Mesothelial cell of epicardium (in vitro differentiated cells): ENCODE measurements around the gene GBX2. TPM values are rescaled to one million over a fixed set of nuclear protein-coding genes. Genes with fewer than 3 reads are reported as not detected.

Experiments
- DNase-seq, 2 experiments: peaks; one replicate each; pipeline ENCODE4 v3.0.0; 2021; ENCODE audit warnings: low spot score in 2 of 2; ENCODE audit not compliant: unreplicated experiment in 2 of 2
- H3K27ac Mint-ChIP-seq: 2 replicates; pipeline ENCODE4 v1.8.0; 2021; ENCODE audit warnings: mixed read lengths
- H3K27me3 Mint-ChIP-seq: 2 replicates; pipeline ENCODE4 v1.8.0; 2021; ENCODE audit warnings: low read depth, mixed read lengths
- H3K36me3 Mint-ChIP-seq: 2 replicates; pipeline ENCODE4 v1.8.0; 2021; ENCODE audit warnings: mixed read lengths
- H3K4me1 Mint-ChIP-seq: 2 replicates; pipeline ENCODE4 v1.8.0; 2021; ENCODE audit warnings: mixed read lengths
- H3K4me3 Mint-ChIP-seq: 2 replicates; pipeline ENCODE4 v1.8.0; 2021; ENCODE audit warnings: mild to moderate bottlenecking, moderate library complexity, mixed read lengths
- H3K9me3 Mint-ChIP-seq: 2 replicates; pipeline ENCODE4 v1.8.0; 2021; ENCODE audit warnings: mixed read lengths
- total RNA-seq: library from RNA; stranded (reverse); gene quantifications from 3 replicates; pipeline ENCODE4 v1.2.1, GENCODE V29; 2021
- TF ChIP-seq, protein P1 (sequence below): fragments of 200-600 bp; sonication (generic); IDR thresholded peaks from one replicate; pipeline ENCODE4 v1.5.0; 2021; ENCODE audit warnings: antibody characterized with exemption; ENCODE audit not compliant: unreplicated experiment

Gene GBX2
- total RNA-seq, 1 donor from 2014 or later: 0.40 TPM

DNA sequence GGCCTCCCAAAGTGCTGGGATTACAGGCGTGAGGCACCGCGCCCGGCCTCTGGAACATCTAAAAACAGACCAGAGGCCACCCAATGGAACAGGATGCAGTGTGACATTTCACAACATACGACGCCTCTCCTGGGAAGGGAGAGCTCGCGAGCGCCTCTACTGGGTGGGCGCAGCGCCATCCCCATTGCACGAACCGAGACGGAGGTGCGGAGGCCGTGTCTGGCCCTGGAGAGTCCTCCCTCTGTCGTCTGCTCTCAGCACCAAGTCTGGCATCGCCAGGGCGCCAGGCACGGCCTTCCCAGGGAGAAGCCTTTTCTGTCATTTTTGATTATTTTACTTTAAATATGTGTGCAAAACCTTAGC, 9.4 kb upstream of the GBX2 start:
- TF ChIP-seq, protein P1, sequence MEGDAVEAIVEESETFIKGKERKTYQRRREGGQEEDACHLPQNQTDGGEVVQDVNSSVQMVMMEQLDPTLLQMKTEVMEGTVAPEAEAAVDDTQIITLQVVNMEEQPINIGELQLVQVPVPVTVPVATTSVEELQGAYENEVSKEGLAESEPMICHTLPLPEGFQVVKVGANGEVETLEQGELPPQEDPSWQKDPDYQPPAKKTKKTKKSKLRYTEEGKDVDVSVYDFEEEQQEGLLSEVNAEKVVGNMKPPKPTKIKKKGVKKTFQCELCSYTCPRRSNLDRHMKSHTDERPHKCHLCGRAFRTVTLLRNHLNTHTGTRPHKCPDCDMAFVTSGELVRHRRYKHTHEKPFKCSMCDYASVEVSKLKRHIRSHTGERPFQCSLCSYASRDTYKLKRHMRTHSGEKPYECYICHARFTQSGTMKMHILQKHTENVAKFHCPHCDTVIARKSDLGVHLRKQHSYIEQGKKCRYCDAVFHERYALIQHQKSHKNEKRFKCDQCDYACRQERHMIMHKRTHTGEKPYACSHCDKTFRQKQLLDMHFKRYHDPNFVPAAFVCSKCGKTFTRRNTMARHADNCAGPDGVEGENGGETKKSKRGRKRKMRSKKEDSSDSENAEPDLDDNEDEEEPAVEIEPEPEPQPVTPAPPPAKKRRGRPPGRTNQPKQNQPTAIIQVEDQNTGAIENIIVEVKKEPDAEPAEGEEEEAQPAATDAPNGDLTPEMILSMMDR: no peak
- H3K27ac Mint-ChIP-seq: no peak overlapping the region
- peak overlapping the region; percentile 71 for H3K4me3 Mint-ChIP-seq
- no peaks in the 10 kb centered on the region for H3K36me3 Mint-ChIP-seq
- H3K4me1 Mint-ChIP-seq: peaks cover 30% of the 10 kb centered on the region
- H3K9me3 Mint-ChIP-seq: no peaks in the 10 kb centered on the region
- DNase-seq: peak in 1 of 2 experiments; percentile 67
- peaks cover 65% of the 10 kb centered on the region for H3K27me3 Mint-ChIP-seq

DNA sequence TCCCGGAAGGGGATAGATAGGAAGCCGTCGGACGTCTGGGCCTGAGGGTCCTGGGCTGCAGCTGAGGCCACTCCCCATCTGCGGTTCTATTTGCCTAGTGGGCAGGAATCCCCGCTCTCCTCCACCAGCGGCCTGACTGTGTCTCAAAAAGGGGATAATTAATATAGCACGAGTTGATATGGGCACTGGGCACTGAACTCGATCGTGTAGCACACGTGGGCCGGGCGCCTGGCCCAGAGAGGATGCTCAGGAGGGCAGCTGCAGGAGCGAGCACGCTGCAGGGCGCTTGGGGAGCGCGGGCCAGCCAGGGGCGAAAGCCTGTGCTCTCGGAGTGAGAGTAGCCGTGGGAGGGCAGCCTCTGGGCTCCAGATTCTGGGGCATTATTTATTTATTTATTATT, 8.8 kb upstream of the GBX2 start:
- Mint-ChIP-seq H3K27me3 (peaks cover 72% of the 10 kb centered on the region), H3K4me3 (no peak overlapping the region), H3K27ac (no peak overlapping the region), H3K4me1 (peaks cover 34% of the 10 kb centered on the region), H3K36me3 (no peaks in the 10 kb centered on the region), H3K9me3 (no peaks in the 10 kb centered on the region)
- no peak for DNase-seq
- TF ChIP-seq, protein P1: no peak

DNA sequence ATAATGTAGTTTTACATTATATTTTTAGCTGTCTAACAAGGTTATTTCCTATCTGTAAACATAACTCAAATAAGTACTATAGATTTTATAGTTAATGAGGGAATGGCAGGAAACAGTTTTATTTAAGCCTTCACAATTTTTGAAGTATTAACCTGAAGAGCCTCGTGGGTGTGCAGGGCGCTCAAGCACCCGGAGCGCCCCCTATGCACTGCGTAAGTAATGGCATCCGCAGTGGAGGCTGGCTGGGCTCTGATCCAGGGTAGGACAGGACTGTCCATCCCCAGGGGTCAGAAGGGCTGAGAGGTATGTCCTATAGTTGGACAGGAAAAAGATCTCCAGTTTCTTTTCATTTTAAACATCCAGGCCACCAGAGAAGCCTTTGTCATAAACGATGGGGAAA, 8.2 kb upstream of the GBX2 start:
- peaks cover 77% of the 10 kb centered on the region for H3K27me3 Mint-ChIP-seq
- no peak overlapping the region for H3K4me3 Mint-ChIP-seq
- no peaks in the 10 kb centered on the region for H3K36me3 Mint-ChIP-seq
- DNase-seq: no peak
- TF ChIP-seq, protein P1: peak; percentile 57
- no peak overlapping the region for H3K27ac Mint-ChIP-seq
- H3K9me3 Mint-ChIP-seq: no peaks in the 10 kb centered on the region
- peaks cover 35% of the 10 kb centered on the region for H3K4me1 Mint-ChIP-seq

DNA sequence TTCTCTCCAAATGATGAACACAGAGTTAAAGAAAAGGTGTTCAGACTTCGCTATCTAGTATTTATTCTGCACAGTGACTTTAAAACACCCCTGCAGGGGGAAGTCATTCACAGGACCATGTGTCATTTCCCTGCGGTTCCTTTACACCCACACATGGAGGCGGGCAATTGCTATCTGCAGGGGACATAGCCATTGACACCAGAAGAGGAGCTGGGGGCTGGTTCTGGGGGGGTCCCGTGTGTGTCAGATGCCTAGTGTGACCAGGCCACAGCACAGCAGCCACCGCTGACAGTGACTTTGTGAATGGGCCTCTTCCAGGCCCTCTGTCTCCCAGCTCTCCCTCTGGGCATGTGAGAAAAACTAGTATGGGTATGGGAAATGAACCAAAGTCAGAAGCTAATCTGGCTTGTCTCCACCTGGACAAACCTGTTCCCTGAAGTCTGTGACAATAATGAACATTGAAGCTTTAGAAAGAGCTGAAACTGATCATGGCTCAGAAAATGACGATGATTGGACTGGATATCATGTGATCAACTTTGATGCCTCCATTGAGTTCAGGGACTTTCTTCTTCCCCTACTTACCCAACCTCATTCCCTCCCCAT, 7.5 kb upstream of the GBX2 start:
- no peaks in the 10 kb centered on the region for H3K36me3 Mint-ChIP-seq
- no peak for DNase-seq

DNA sequence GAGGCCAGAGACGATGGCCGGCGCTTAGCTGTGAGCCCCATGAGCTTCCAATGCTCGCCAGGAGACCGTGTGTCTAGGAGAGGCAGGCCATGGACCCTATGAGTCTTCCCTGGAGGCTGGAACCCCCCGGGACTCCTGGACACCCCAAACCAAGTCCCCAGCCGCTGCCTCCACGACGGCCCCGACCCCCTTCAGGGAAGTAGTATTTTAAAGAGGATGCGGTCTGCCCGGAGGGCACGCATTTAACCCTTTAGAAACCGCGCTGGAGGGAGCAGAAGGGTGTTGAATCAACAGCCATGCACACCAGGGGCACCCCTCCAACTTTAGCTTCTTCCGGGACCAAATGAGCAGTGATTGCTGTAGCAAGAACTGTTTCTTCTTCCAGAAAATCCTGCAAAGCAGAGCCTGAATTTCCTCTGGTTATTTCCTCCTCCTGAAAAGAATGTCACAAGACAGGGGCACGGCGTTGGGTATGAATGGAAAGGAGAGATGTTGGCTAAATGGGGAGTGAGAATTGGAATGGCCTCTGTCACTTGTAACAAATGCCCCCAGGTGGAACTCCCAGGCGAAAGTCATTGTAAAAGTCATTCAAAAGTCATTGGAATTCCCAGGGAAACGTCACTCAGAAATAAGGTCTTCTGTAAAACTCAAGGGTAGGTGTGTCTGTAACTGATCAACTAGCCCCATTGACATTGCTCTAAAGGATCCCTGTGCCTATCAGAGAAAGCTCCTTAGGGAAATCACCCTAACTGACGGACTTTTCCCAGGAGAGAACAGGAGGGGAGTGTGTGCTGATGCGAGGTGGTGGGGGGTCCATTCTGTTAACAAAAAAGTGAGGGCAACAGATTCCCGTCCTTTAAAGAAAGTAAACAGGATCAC, 5.8 kb upstream of the GBX2 start:
- H3K9me3 Mint-ChIP-seq: no peaks in the 10 kb centered on the region
- no peak for DNase-seq
- peaks cover 34% of the 10 kb centered on the region for H3K4me1 Mint-ChIP-seq
- H3K4me3 Mint-ChIP-seq: no peak overlapping the region
- no peaks in the 10 kb centered on the region for H3K36me3 Mint-ChIP-seq
- H3K27me3 Mint-ChIP-seq: peaks cover 89% of the 10 kb centered on the region
- TF ChIP-seq, protein P1: no peak
- H3K27ac Mint-ChIP-seq: no peak overlapping the region

More for the DNA sequence above, 7.5 kb upstream of the GBX2 start:
- Mint-ChIP-seq H3K9me3 (no peaks in the 10 kb centered on the region), H3K27me3 (peaks cover 82% of the 10 kb centered on the region), H3K4me1 (peaks cover 32% of the 10 kb centered on the region), H3K4me3 (no peak overlapping the region), H3K27ac (no peak overlapping the region)
- TF ChIP-seq, protein P1: no peak
